BJ (cell line): ENCODE results near the gene CCPG1. TPM values are rescaled to one million over a fixed set of nuclear protein-coding genes. Genes with fewer than 3 reads are reported as not detected.
A peak's percentile ranks its signal among the peaks of the same experiment; 100 is the strongest.
"Not testable (repeated sequence)": the region's sequence is repeated elsewhere in the genome, so short reads cannot be mapped to it uniquely, and the experiment has no call there.

Source experiments
- CTCF ChIA-PET: fragments of 350-600 bp; formaldehyde crosslinking; extraction: SDS; loops from one replicate; lab custom pipeline; 2021; ENCODE audit warnings: antibody characterized with exemption, inconsistent platforms; lab: Yijun Ruan, JAX
- POLR2A ChIA-PET: fragments of 300-600 bp; sonication (Branson Sonifier 250); formaldehyde crosslinking; extraction: SDS; loops from one replicate; lab custom pipeline; 2021; ENCODE audit warnings: antibody characterized with exemption; lab: Charles Lee
- DNase-seq: peaks from one replicate; pipeline ENCODE4 v3.0.0-alpha.2; 2011; ENCODE audit warnings: low read depth
- H3K27me3 ChIP-seq: 2 replicates; pipeline ENCODE4 v1.6.0; 2011; ENCODE audit warnings: low read length; ENCODE audit not compliant: control insufficient read depth, insufficient read depth
- H3K36me3 ChIP-seq: 2 replicates; pipeline ENCODE4 v1.5.1; 2011; ENCODE audit warnings: low read length; ENCODE audit not compliant: control insufficient read depth, insufficient read depth
- H3K4me3 ChIP-seq: 2 replicates; pipeline ENCODE4 v1.5.1; 2011; ENCODE audit warnings: low read depth, mild to moderate bottlenecking, control low read depth, low read length
- CTCF ChIP-seq: IDR thresholded peaks from 2 replicates; pipeline ENCODE4 v1.5.1; 2011; ENCODE audit warnings: low read depth, mild to moderate bottlenecking, control low read depth, inconsistent platforms, low read length, moderate library complexity; ENCODE audit not compliant: insufficient read depth
- polyA plus RNA-seq: library from polyadenylated mRNA; depleted of rRNA; stranded (reverse); fragments of >200 nt; gene quantifications from 2 replicates; pipeline ENCODE4 v1.2.3, GENCODE V29; 2011

CCPG1 gene
- polyA plus RNA-seq, 1 experiment: 33.8 TPM

GRCh38 chr15:55434989-55435825, 27.0 kb upstream of the CCPG1 start:
- CTCF ChIA-PET: interaction anchor here (0.6 to 3.8 kb wide), 21 partner anchors 9 to 239 kb away, joined by 3 to 29 read pairs (median 4); partner anchors contain the start of genes CCPG1, PIERCE2, PIGB and PIGBOS1
- POLR2A ChIA-PET: no interaction called here
- Histone ChIP-seq H3K36me3 (no peaks in the 10 kb centered on the region), H3K4me3 (no peak overlapping the region), H3K27me3 (no peaks in the 10 kb centered on the region)
- peak; percentile 68 for TF ChIP-seq CTCF
- DNase-seq: no peak

GRCh38 chr15:55422089-55422488, 13.9 kb upstream of the CCPG1 start:
- H3K4me3 ChIP-seq: no peak overlapping the region
- no peaks in the 10 kb centered on the region for H3K27me3 ChIP-seq
- DNase-seq: no peak
- TF ChIP-seq CTCF: no peak
- POLR2A ChIA-PET: no interaction called here
- CTCF ChIA-PET: interaction anchor here (4.2 to 5.8 kb wide), 2 partner anchors 12 to 18 kb away, joined by 17 to 29 read pairs; no protein-coding TSS in a partner anchor
- no peaks in the 10 kb centered on the region for H3K36me3 ChIP-seq

- no peaks in the 10 kb centered on the region for H3K36me3 ChIP-seq
- no peaks in the 10 kb centered on the region for H3K27me3 ChIP-seq
- no peak for DNase-seq
- ChIA-PET CTCF (interaction anchor here (1.0 to 5.8 kb wide), 2 partner anchors 12 to 14 kb away, joined by 6 to 29 read pairs; partner anchors contain the start of genes CCPG1 and PIERCE2), POLR2A (no interaction called here)
- no peak for TF ChIP-seq CTCF
- no peak overlapping the region for H3K4me3 ChIP-seq
Observed at GRCh38 chr15:55420171-55420866, 12.2 kb upstream of the CCPG1 start.

- CTCF ChIA-PET: interaction anchor here (1.5 kb wide), 1 partner anchor 17 kb away, joined by 7 read pairs; no protein-coding TSS in a partner anchor
- H3K27me3 ChIP-seq, DNase-seq, H3K4me3 ChIP-seq, H3K36me3 ChIP-seq, POLR2A ChIA-PET: not testable (repeated sequence)
Observed at GRCh38 chr15:55417678-55418077, 9.5 kb upstream of the CCPG1 start.

- H3K27me3 ChIP-seq, H3K36me3 ChIP-seq, DNase-seq, POLR2A ChIA-PET: not testable (repeated sequence)
- peak overlapping the region; percentile 81 for H3K4me3 ChIP-seq
- CTCF ChIA-PET: interaction anchor here (0.6 to 2.4 kb wide), 9 partner anchors 10 to 617 kb away, joined by 3 to 20 read pairs (median 6); no protein-coding TSS in a partner anchor
Observed at GRCh38 chr15:55408976-55409375, 817 bp upstream of the CCPG1 start.
